ENCODE data around the gene ZSWIM7. TPM values are rescaled to one million over a fixed set of nuclear protein-coding genes. Genes with fewer than 3 reads are reported as not detected.

Gene ZSWIM7
- polyA plus RNA-seq, 2 donors, result 13.9 to 15.6 TPM

DNA sequence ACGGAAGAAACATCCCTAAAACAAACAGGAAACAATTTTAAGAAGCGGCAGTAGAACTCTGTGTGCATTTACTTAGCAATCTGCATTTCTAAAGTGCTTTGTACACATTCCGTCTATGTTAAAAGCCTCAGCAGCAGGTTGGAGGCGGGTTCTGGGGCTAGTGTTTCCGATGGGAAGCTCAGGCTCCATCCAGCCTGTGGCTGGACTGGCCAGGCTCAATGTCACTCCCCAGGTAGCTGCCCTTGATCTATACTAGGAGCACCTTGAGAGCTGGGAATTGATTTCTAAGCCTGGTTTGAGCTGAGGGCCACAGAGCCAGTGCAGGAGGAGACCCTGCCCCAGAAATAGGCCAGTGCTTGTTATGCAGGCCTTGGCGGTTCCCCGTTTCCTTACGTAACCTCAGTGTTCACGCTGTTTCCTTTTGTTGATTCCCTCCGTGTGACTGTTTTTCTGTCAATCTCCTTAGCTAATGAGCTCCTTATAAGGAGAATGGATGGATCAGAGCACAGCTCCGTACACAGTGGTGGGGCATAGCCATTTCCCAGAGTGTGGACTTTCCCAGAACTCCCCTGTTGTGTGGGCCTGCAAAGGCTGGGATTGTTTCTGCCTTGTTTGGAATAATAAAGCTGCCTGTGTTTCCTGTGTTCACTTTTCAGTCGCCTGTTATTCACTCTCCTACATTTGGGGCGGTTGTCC lies 33.2 kb downstream of the ZSWIM7 start:
- H3K9me3 ChIP-seq (ENCODE audit: control insufficient read depth in 2 of 2, insufficient read depth in 1 of 2, low read depth in 1 of 2, low read length in 1 of 2), result no peaks in the 10 kb centered on the region
- H3K27me3 ChIP-seq (ENCODE audit: control insufficient read depth in 1 of 2, insufficient read depth in 2 of 2, low read length in 2 of 2), result no peaks in the 10 kb centered on the region
- no peak overlapping the region for H3K4me3 ChIP-seq (ENCODE audit: low read depth in 1 of 2, low read length in 2 of 2)
- H3K27ac ChIP-seq (ENCODE audit: low read depth in 2 of 2, low read length in 1 of 2), result peak overlapping the region; percentile 14 to 74
- no peaks in the 10 kb centered on the region for H3K36me3 ChIP-seq (ENCODE audit: control insufficient read depth in 2 of 2, insufficient read depth in 2 of 2, low read length in 1 of 2)
- H3K4me1 ChIP-seq (ENCODE audit: control insufficient read depth in 2 of 2, insufficient read depth in 2 of 2, low read length in 1 of 2), result peaks cover 0 to 11% of the 10 kb centered on the region in 2 donors
- WGBS, 2 donors, result 42% methylated on average over 13 of the region's 13 CpGs

- 43 to 61% methylated on average over 6 of the region's 6 CpGs for WGBS, 2 donors
- Histone ChIP-seq H3K36me3 (ENCODE audit: control insufficient read depth in 2 of 2, insufficient read depth in 2 of 2, low read length in 1 of 2) (no peaks in the 10 kb centered on the region), H3K9me3 (ENCODE audit: control insufficient read depth in 2 of 2, insufficient read depth in 1 of 2, low read depth in 1 of 2, low read length in 1 of 2) (no peaks in the 10 kb centered on the region), H3K4me1 (ENCODE audit: control insufficient read depth in 2 of 2, insufficient read depth in 2 of 2, low read length in 1 of 2) (peaks cover 0 to 11% of the 10 kb centered on the region in 2 donors), H3K4me3 (ENCODE audit: low read depth in 1 of 2, low read length in 2 of 2) (no peak overlapping the region), H3K27ac (ENCODE audit: low read depth in 2 of 2, low read length in 1 of 2) (no peak overlapping the region), H3K27me3 (ENCODE audit: control insufficient read depth in 1 of 2, insufficient read depth in 2 of 2, low read length in 2 of 2) (no peaks in the 10 kb centered on the region)
Measured at GRCh38 chr17:15965528-15965927, 34.0 kb downstream of the ZSWIM7 start.

DNA sequence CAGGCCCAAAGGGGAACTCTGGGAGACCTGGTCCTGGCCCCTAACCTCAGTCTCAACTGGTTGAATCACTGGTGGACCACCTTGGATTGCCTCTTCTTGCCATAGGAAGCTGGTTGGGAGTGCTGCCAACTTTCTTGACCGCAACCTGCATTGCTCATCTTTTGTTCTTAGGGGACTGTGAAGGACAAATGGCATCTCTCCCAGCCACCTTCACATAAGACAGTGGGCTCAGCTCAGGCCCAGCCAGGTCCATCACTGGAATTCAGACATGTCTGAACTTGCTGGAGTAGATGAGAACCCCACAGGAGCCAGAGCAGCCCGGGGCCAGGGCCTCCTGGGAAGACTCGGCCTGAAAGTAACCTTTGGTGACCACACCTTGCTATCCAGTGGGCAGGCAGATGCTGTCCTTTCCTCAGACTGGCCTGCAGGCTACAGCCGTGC lies 35.8 kb downstream of the ZSWIM7 start:
- Histone ChIP-seq H3K9me3 (ENCODE audit: control insufficient read depth in 2 of 2, insufficient read depth in 1 of 2, low read depth in 1 of 2, low read length in 1 of 2) (no peaks in the 10 kb centered on the region), H3K27me3 (ENCODE audit: control insufficient read depth in 1 of 2, insufficient read depth in 2 of 2, low read length in 2 of 2) (no peaks in the 10 kb centered on the region), H3K4me1 (ENCODE audit: control insufficient read depth in 2 of 2, insufficient read depth in 2 of 2, low read length in 1 of 2) (peaks cover 0 to 11% of the 10 kb centered on the region in 2 donors), H3K27ac (ENCODE audit: low read depth in 2 of 2, low read length in 1 of 2) (peak overlapping the region in 1 of 2 donors; percentile 40), H3K4me3 (ENCODE audit: low read depth in 1 of 2, low read length in 2 of 2) (no peak overlapping the region), H3K36me3 (ENCODE audit: control insufficient read depth in 2 of 2, insufficient read depth in 2 of 2, low read length in 1 of 2) (no peaks in the 10 kb centered on the region)
- WGBS, 2 donors, result 53 to 66% methylated on average over 4 of the region's 4 CpGs

- H3K36me3 ChIP-seq (ENCODE audit: control insufficient read depth in 2 of 2, insufficient read depth in 2 of 2, low read length in 1 of 2), result peaks cover 0 to 2% of the 10 kb centered on the region in 2 donors
- peaks cover 0 to 6% of the 10 kb centered on the region in 2 donors for H3K4me1 ChIP-seq (ENCODE audit: control insufficient read depth in 2 of 2, insufficient read depth in 2 of 2, low read length in 1 of 2)
- no peak overlapping the region for H3K4me3 ChIP-seq (ENCODE audit: low read depth in 1 of 2, low read length in 2 of 2)
- WGBS, 2 donors, result 81 to 91% methylated on average over 4 of the region's 4 CpGs
- peak overlapping the region; percentile 26 to 80 for H3K27ac ChIP-seq (ENCODE audit: low read depth in 2 of 2, low read length in 1 of 2)
- no peaks in the 10 kb centered on the region for H3K9me3 ChIP-seq (ENCODE audit: control insufficient read depth in 2 of 2, insufficient read depth in 1 of 2, low read depth in 1 of 2, low read length in 1 of 2)
- no peaks in the 10 kb centered on the region for H3K27me3 ChIP-seq (ENCODE audit: control insufficient read depth in 1 of 2, insufficient read depth in 2 of 2, low read length in 2 of 2)
Measured at GRCh38 chr17:15958484-15958854, 41.0 kb downstream of the ZSWIM7 start.

DNA sequence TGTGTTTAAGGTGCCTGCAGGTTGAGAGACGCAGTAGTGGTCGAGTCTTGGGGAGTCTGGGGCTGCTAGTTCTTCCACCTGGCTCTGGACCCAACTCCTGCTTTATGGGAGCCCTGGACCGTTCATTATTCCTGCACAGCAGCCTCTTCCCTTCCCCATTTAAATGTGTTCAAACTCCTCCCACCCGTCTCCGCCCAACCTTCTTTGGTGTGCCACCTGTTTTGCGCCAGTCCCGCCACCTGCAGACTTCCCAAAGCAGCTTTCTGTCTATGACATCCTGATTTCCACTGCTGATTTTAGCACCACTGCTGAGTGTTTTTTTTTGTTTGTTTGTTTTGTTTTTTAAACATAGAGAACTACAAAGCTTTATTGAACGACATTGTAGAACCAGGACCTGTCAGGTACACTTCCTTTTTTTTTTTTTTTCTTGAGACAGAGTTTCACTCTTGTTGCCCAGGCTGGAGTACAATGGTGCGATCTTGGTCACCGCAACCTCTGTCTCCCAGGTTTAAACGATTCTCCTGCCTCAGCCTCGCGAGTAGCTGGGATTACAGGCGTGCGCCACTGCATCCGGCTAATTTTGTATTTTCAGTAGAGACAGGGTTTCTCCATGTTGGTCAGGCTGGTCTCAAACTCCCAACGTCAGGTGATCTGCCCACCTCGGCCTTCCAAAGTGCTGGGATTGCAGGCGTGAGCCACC lies 41.7 kb downstream of the ZSWIM7 start:
- Histone ChIP-seq H3K9me3 (ENCODE audit: control insufficient read depth in 2 of 2, insufficient read depth in 1 of 2, low read depth in 1 of 2, low read length in 1 of 2) (no peaks in the 10 kb centered on the region), H3K36me3 (ENCODE audit: control insufficient read depth in 2 of 2, insufficient read depth in 2 of 2, low read length in 1 of 2) (peaks cover 0 to 2% of the 10 kb centered on the region in 2 donors), H3K4me1 (ENCODE audit: control insufficient read depth in 2 of 2, insufficient read depth in 2 of 2, low read length in 1 of 2) (peaks cover 0 to 6% of the 10 kb centered on the region in 2 donors), H3K27ac (ENCODE audit: low read depth in 2 of 2, low read length in 1 of 2) (peak overlapping the region in 1 of 2 donors; percentile 80), H3K4me3 (ENCODE audit: low read depth in 1 of 2, low read length in 2 of 2) (no peak overlapping the region), H3K27me3 (ENCODE audit: control insufficient read depth in 1 of 2, insufficient read depth in 2 of 2, low read length in 2 of 2) (no peaks in the 10 kb centered on the region)
- WGBS, 2 donors, result 87 to 89% methylated on average over 18 of the region's 19 CpGs

- Histone ChIP-seq H3K36me3 (ENCODE audit: control insufficient read depth in 2 of 2, insufficient read depth in 2 of 2, low read length in 1 of 2) (peaks cover 0 to 2% of the 10 kb centered on the region in 2 donors), H3K9me3 (ENCODE audit: control insufficient read depth in 2 of 2, insufficient read depth in 1 of 2, low read depth in 1 of 2, low read length in 1 of 2) (no peaks in the 10 kb centered on the region), H3K4me3 (ENCODE audit: low read depth in 1 of 2, low read length in 2 of 2) (no peak overlapping the region), H3K27me3 (ENCODE audit: control insufficient read depth in 1 of 2, insufficient read depth in 2 of 2, low read length in 2 of 2) (no peaks in the 10 kb centered on the region), H3K4me1 (ENCODE audit: control insufficient read depth in 2 of 2, insufficient read depth in 2 of 2, low read length in 1 of 2) (peaks cover 0 to 6% of the 10 kb centered on the region in 2 donors), H3K27ac (ENCODE audit: low read depth in 2 of 2, low read length in 1 of 2) (no peak overlapping the region)
- 64 to 72% methylated on average over 6 of the region's 6 CpGs for WGBS, 2 donors
Measured at GRCh38 chr17:15957206-15957605, 42.3 kb downstream of the ZSWIM7 start.

GRCh38 chr17:15955793-15956541 lies 43.5 kb downstream of the ZSWIM7 start:
- Histone ChIP-seq H3K27me3 (ENCODE audit: control insufficient read depth in 1 of 2, insufficient read depth in 2 of 2, low read length in 2 of 2) (no peaks in the 10 kb centered on the region), H3K27ac (ENCODE audit: low read depth in 2 of 2, low read length in 1 of 2) (no peak overlapping the region), H3K9me3 (ENCODE audit: control insufficient read depth in 2 of 2, insufficient read depth in 1 of 2, low read depth in 1 of 2, low read length in 1 of 2) (no peaks in the 10 kb centered on the region), H3K4me3 (ENCODE audit: low read depth in 1 of 2, low read length in 2 of 2) (no peak overlapping the region), H3K36me3 (ENCODE audit: control insufficient read depth in 2 of 2, insufficient read depth in 2 of 2, low read length in 1 of 2) (peaks cover 0 to 2% of the 10 kb centered on the region in 2 donors), H3K4me1 (ENCODE audit: control insufficient read depth in 2 of 2, insufficient read depth in 2 of 2, low read length in 1 of 2) (peaks cover 0 to 11% of the 10 kb centered on the region in 2 donors)
- 75 to 79% methylated on average over 14 of the region's 14 CpGs for WGBS, 2 donors

DNA sequence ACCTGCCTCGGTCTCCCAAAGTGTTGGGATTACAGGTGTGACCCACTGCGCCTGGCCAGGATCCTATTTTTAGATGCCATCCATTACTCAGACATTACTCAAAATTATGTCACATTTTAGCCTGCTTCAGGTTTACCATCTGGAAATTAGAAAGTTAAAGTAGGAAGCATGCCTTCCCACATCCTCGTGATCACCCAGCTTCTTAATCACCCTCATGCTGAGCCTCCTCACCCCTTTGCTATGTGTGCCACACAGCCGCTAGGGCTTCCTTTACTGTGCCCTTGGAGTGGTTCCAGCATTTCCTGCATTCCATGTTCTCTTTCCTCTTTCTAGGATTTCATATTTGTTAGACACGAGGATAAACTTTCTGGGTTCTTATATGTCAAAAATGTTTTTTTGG lies 45.3 kb downstream of the ZSWIM7 start:
- H3K4me1 ChIP-seq (ENCODE audit: control insufficient read depth in 2 of 2, insufficient read depth in 2 of 2, low read length in 1 of 2), result peaks cover 0 to 20% of the 10 kb centered on the region in 2 donors
- H3K27ac ChIP-seq (ENCODE audit: low read depth in 2 of 2, low read length in 1 of 2), result no peak overlapping the region
- no peaks in the 10 kb centered on the region for H3K9me3 ChIP-seq (ENCODE audit: control insufficient read depth in 2 of 2, insufficient read depth in 1 of 2, low read depth in 1 of 2, low read length in 1 of 2)
- H3K4me3 ChIP-seq (ENCODE audit: low read depth in 1 of 2, low read length in 2 of 2), result no peak overlapping the region
- no peaks in the 10 kb centered on the region for H3K27me3 ChIP-seq (ENCODE audit: control insufficient read depth in 1 of 2, insufficient read depth in 2 of 2, low read length in 2 of 2)
- peaks cover 0 to 6% of the 10 kb centered on the region in 2 donors for H3K36me3 ChIP-seq (ENCODE audit: control insufficient read depth in 2 of 2, insufficient read depth in 2 of 2, low read length in 1 of 2)
- 56 to 73% methylated on average over 5 of the region's 5 CpGs for WGBS, 2 donors

DNA sequence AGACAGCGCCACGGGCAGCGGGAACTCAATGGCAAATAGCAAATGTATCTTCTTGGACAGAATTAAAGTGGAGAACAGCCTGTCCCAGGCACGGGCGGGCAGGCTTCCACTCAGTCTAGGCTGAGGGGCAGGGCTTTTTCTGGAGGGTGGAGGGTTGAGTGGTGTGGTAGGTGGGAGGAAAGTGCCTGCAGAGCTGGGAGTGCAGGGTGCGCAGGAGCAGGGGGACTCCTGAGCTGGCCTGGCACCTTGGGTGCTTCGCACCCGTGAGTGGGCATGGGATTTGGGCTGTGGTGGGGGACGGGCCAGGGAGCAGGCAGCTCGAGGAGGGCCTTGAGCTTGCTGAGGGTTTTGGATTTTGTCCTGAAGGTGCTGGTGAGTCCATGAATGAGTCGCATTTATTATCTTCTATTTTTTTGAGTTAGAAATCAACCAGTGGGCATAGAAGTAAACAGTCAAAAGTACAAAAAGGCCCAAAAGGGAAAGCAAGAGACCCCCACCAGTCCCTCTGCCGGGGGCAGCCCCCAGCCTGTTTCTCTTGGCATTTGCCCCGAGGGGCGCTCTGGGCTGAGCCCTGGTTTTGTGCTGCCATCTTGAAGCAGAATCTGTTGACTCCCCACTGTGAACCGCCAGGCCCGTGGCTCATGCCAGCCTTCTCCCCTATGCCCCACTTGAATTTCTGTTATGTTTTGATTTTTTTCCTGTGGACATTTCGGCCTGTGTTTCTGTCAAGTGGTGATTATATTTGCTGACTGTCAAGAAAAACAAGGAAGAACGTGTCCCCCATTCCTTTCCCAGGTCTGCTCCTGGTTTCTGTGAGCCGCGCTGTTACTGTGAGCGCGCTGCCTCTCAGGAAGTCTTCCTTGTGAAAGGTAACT lies 46.4 kb downstream of the ZSWIM7 start:
- 80% methylated on average over 22 of the region's 22 CpGs for WGBS, 2 donors
- no peaks in the 10 kb centered on the region for H3K27me3 ChIP-seq (ENCODE audit: control insufficient read depth in 1 of 2, insufficient read depth in 2 of 2, low read length in 2 of 2)
- no peak overlapping the region for H3K4me3 ChIP-seq (ENCODE audit: low read depth in 1 of 2, low read length in 2 of 2)
- H3K4me1 ChIP-seq (ENCODE audit: control insufficient read depth in 2 of 2, insufficient read depth in 2 of 2, low read length in 1 of 2), result peaks cover 0 to 24% of the 10 kb centered on the region in 2 donors
- H3K36me3 ChIP-seq (ENCODE audit: control insufficient read depth in 2 of 2, insufficient read depth in 2 of 2, low read length in 1 of 2), result peaks cover 0 to 6% of the 10 kb centered on the region in 2 donors
- no peaks in the 10 kb centered on the region for H3K9me3 ChIP-seq (ENCODE audit: control insufficient read depth in 2 of 2, insufficient read depth in 1 of 2, low read depth in 1 of 2, low read length in 1 of 2)
- no peak overlapping the region for H3K27ac ChIP-seq (ENCODE audit: low read depth in 2 of 2, low read length in 1 of 2)

Measured in esophagus (tissue), 2 donors.